Suprapubic skin (tissue), 3 donors: ENCODE data around the gene MYL10.

Source experiments
- POLR2A ChIP-seq, 2 donors: fragments of 450-650 bp; IDR thresholded peaks; one replicate each; pipeline ENCODE4 v1.6.1; 2017; ENCODE audit warnings: antibody characterized with exemption in 2 of 2, mild to moderate bottlenecking in 2 of 2, moderate library complexity in 2 of 2
- TF ChIP-seq, protein P1 (sequence below), 2 donors: fragments of 200-600 bp in 1 of 2; fragments of 450-650 bp in 1 of 2; sonication (generic) in 1 of 2; IDR thresholded peaks; one replicate each; pipeline ENCODE4 v1.5.1; 2016 to 2019; ENCODE audit warnings: antibody characterized with exemption in 2 of 2, mild to moderate bottlenecking in 1 of 2, moderate library complexity in 1 of 2

GRCh38 chr7:101590663-101591435 lies 38.2 kb downstream of the MYL10 start:
- TF ChIP-seq, protein P1, sequence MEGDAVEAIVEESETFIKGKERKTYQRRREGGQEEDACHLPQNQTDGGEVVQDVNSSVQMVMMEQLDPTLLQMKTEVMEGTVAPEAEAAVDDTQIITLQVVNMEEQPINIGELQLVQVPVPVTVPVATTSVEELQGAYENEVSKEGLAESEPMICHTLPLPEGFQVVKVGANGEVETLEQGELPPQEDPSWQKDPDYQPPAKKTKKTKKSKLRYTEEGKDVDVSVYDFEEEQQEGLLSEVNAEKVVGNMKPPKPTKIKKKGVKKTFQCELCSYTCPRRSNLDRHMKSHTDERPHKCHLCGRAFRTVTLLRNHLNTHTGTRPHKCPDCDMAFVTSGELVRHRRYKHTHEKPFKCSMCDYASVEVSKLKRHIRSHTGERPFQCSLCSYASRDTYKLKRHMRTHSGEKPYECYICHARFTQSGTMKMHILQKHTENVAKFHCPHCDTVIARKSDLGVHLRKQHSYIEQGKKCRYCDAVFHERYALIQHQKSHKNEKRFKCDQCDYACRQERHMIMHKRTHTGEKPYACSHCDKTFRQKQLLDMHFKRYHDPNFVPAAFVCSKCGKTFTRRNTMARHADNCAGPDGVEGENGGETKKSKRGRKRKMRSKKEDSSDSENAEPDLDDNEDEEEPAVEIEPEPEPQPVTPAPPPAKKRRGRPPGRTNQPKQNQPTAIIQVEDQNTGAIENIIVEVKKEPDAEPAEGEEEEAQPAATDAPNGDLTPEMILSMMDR (IDR thresholded peaks at IDR 0.05), result no peak
- no peak for TF ChIP-seq POLR2A (IDR thresholded peaks at IDR 0.05)
